ENCODE results near the gene REC114.
"Not testable (repeated sequence)": the region's sequence is repeated elsewhere in the genome, so short reads cannot be mapped to it uniquely, and the experiment has no call there.

Gene REC114

GRCh38 chr15:73575636-73576247, 132.8 kb downstream of the REC114 start:
- TF ChIP-seq, protein P1, sequence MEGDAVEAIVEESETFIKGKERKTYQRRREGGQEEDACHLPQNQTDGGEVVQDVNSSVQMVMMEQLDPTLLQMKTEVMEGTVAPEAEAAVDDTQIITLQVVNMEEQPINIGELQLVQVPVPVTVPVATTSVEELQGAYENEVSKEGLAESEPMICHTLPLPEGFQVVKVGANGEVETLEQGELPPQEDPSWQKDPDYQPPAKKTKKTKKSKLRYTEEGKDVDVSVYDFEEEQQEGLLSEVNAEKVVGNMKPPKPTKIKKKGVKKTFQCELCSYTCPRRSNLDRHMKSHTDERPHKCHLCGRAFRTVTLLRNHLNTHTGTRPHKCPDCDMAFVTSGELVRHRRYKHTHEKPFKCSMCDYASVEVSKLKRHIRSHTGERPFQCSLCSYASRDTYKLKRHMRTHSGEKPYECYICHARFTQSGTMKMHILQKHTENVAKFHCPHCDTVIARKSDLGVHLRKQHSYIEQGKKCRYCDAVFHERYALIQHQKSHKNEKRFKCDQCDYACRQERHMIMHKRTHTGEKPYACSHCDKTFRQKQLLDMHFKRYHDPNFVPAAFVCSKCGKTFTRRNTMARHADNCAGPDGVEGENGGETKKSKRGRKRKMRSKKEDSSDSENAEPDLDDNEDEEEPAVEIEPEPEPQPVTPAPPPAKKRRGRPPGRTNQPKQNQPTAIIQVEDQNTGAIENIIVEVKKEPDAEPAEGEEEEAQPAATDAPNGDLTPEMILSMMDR (IDR thresholded peaks at IDR 0.05; ENCODE audit: insufficient read depth, missing control alignments): no peak
- DNase-seq (ENCODE audit: insufficient read length, low spot score) (no peak), FAIRE-seq (no peak)

DNA sequence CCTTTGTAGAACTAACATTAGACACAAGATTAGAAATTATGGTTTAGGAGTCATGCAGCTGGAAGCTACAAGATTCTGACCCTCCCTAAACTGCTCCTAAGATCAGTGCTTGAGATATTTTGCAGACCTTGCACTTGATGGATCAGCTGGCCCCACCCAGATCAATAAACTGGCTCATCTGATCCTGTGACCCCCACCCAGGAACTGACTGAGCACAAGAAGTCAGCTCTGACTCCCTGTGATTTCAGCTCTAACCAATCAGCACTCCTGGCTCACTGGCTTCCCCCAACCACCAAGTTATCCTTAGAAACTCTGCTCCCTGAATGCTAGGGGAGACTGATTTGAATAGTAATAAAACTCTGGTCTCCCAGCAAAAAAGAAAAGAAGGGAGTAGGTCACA, 134.6 kb downstream of the REC114 start:
- FAIRE-seq; DNase-seq (ENCODE audit: insufficient read length, low spot score): not testable (repeated sequence)

- FAIRE-seq (no peak), DNase-seq (ENCODE audit: insufficient read length, low spot score) (no peak)
- TF ChIP-seq, protein P1 (IDR thresholded peaks at IDR 0.05; ENCODE audit: insufficient read depth, missing control alignments): no peak
These were observed 135.1 kb downstream of the REC114 start for GRCh38 chr15:73578026-73578425.

DNA sequence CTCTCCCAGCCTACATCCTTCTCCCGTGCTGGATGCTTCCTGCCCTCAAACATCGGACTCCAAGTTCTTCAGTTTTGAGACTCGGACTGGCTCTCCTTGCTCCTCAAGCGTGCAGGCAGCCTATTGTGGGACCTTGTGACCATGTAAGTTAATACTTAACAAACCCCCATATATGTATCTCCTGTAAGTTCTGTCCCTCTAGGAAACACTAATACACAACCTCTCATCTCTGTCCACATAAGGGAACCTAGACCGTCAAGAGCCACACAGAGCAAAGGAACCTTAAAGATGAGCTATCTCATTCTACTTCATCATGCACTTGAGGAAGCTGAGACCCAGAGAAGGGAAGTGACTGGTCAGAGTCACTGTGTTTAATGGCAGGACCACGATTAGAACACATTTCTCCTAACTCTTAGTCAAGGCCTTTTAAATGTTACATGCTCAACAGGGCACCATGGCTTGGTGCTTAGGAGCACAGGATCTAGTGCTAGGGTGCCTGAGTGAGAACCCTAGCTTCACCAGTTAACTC, 140.0 kb downstream of the REC114 start:
- TF ChIP-seq, protein P1 (IDR thresholded peaks at IDR 0.05; ENCODE audit: insufficient read depth, missing control alignments): no peak
- FAIRE-seq (no peak), DNase-seq (ENCODE audit: insufficient read length, low spot score) (no peak)

GRCh38 chr15:73583544-73583943, 140.6 kb downstream of the REC114 start:
- no peak for FAIRE-seq
- TF ChIP-seq, protein P1 (IDR thresholded peaks at IDR 0.05; ENCODE audit: insufficient read depth, missing control alignments): no peak
- no peak for DNase-seq (ENCODE audit: insufficient read length, low spot score)

DNA sequence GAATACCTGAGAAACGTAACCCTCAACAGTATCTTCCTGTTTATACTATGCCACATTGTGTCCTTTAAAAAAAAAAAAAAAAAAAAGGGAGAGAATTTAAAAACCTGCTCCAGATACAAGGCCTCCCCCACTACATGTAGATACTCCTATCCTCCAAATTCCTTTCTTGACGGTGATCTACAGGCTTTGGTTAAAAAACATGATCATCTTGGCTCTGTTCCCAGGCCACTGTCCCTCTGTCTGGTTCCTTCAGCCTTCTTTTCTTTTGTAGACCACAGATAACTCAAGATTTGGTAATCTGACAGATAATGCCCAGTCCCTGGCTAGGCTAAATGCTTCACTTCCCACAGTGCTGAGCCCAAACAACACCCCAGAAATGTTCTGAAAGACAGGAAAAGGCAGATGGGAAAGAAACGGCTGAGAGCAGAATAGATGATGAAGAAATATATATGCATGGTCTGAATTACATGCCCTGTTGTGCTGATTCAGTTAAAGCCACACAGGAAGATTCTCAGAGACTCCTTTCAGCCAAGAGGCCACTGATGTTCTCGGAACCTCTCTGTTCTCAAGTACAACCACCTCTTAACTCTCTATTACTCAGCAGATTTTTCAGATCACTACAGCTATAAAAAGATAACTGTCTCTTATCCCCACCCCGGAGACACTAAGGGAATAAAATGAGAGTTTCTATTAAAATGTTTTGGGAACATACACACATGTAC, 141.9 kb downstream of the REC114 start:
- FAIRE-seq (no peak), DNase-seq (ENCODE audit: insufficient read length, low spot score) (no peak)

GRCh38 chr15:73585871-73586654, 143.1 kb downstream of the REC114 start:
- FAIRE-seq (no peak), DNase-seq (ENCODE audit: insufficient read length, low spot score) (no peak)
- TF ChIP-seq, protein P1 (IDR thresholded peaks at IDR 0.05; ENCODE audit: insufficient read depth, missing control alignments): no peak

More for the DNA sequence above, 141.9 kb downstream of the REC114 start:
- TF ChIP-seq, protein P1 (IDR thresholded peaks at IDR 0.05; ENCODE audit: insufficient read depth, missing control alignments): no peak
